Prostate gland (tissue), 2 donors: ENCODE results near the gene MRPL34.

Experiments used
- POLR2AphosphoS5 ChIP-seq: sonication (generic); formaldehyde crosslinking; IDR thresholded peaks from one replicate; pipeline ENCODE4 v1.6.1; 2017; ENCODE audit warnings: antibody characterized with exemption
- TF ChIP-seq, protein P1 (sequence below), 4 experiments: fragments of 200-600 bp in 2 of 4; fragments of 450-650 bp in 2 of 4; sonication (generic) in 2 of 4; IDR thresholded peaks; 1 replicate in 3 of 4; 2 replicates in 1 of 4; pipeline ENCODE4 v1.5.1; 2016 to 2019; ENCODE audit warnings: antibody characterized with exemption in 4 of 4, mild to moderate bottlenecking in 2 of 4, moderate library complexity in 2 of 4

DNA sequence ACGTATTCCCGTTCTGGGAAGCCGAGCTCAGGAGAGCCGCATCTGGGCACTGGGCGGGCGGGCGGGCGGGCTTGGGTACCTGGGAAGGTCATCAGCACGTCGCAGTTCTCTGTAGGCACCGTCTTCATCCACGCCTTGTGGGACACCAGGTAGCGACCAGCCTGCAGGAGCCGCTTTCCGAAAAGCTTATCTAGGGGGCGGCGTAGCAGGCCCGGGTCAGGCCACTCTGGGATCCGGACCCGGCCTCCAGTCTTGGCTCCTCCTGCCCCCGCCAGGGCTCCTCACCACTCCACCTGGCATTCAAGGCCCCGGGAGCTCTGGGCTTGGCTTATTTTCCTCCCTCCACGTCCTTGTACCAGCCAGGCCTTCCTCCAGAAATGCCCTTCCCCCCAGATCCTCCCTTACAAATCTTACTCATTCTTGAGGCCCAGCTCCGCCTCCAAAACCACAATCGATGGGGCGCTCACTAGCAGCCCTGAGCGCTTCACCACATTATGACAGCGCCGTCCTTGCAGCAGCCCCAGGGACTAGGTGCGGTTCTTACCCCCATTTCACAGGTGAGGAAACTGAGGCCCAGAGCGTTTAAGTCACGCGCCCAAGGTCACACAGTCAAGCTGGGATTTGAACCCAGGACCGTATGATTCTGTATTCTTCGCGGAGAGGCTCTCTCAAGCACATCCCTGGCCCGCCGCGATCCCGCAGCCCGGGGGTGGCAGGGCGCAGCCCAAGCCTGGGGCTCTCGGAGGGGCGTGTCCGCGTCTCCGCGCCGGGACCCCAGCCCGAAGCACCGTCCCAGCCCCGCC lies 28.1 kb downstream of the MRPL34 start:
- TF ChIP-seq, protein P1, sequence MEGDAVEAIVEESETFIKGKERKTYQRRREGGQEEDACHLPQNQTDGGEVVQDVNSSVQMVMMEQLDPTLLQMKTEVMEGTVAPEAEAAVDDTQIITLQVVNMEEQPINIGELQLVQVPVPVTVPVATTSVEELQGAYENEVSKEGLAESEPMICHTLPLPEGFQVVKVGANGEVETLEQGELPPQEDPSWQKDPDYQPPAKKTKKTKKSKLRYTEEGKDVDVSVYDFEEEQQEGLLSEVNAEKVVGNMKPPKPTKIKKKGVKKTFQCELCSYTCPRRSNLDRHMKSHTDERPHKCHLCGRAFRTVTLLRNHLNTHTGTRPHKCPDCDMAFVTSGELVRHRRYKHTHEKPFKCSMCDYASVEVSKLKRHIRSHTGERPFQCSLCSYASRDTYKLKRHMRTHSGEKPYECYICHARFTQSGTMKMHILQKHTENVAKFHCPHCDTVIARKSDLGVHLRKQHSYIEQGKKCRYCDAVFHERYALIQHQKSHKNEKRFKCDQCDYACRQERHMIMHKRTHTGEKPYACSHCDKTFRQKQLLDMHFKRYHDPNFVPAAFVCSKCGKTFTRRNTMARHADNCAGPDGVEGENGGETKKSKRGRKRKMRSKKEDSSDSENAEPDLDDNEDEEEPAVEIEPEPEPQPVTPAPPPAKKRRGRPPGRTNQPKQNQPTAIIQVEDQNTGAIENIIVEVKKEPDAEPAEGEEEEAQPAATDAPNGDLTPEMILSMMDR (IDR thresholded peaks at IDR 0.05), result no peak
- no peak for TF ChIP-seq POLR2AphosphoS5
